HepG2 (cell line): ENCODE measurements around the gene EEFSEC. TPM values are rescaled to one million over a fixed set of nuclear protein-coding genes. Genes with fewer than 3 reads are reported as not detected.

Source experiments
- ATAC-seq: fragments of 200-7000 bp; cut with Tn5 transposase; 3 replicates; pipeline ENCODE4 v1.9.1; 2020; ENCODE audit warnings: mild to moderate bottlenecking, moderate library complexity
- BruUV-seq: library from RNA; stranded (reverse); fragments of 400-500 nt; replicated peaks from 2 replicates; lab custom pipeline; 2021; lab: Mats Ljungman, UMichigan
- CTCF ChIA-PET: fragments of 300-600 bp; formaldehyde crosslinking; extraction: SDS; loops from one replicate; lab custom pipeline; 2021; ENCODE audit warnings: low total read pairs, inconsistent platforms, low intra/inter-chr PET ratio; lab: Yijun Ruan, JAX
- POLR2A ChIA-PET: fragments of 350-600 bp; sonication (Branson Sonifier 250); formaldehyde crosslinking; loops from one replicate; lab custom pipeline; 2020; ENCODE audit warnings: antibody characterized with exemption, inconsistent platforms; lab: Yijun Ruan, JAX
- DNase-seq: peaks from one replicate; pipeline ENCODE4 v3.0.0-alpha.2; 2015; ENCODE audit warnings: low spot score
- FAIRE-seq: peaks from 3 replicates; lab custom pipeline; 2011; peaks lifted over from hg19 to GRCh38; lab: Jason Lieb, UNC
- H2AFZ ChIP-seq: one replicate; pipeline ENCODE4 v1.6.1; 2011; ENCODE audit warnings: low read length, inconsistent platforms
- H3K27ac ChIP-seq: fragments of 300-600 bp; 3 replicates; pipeline ENCODE4 v1.8.0; 2011; ENCODE audit warnings: mixed run types, mild to moderate bottlenecking, mixed read lengths, low read length, inconsistent platforms; ENCODE audit not compliant: insufficient read depth; ENCODE audit errors: extremely low read length
- H3K27me3 ChIP-seq, 2 experiments: fragments of 200-600 bp in 1 of 2; 2 replicates in 1 of 2; 3 replicates in 1 of 2; pipeline versions ENCODE4 v1.6.0 to v1.8.0; 2011; ENCODE audit warnings: low read length in 2 of 2, mild to moderate bottlenecking in 2 of 2, moderate library complexity in 2 of 2, inconsistent platforms in 1 of 2; ENCODE audit not compliant: insufficient read depth in 2 of 2, control insufficient read depth in 1 of 2
- H3K36me3 ChIP-seq, 2 experiments: fragments of 200-600 bp in 1 of 2; replicated peaks in 1 of 2; 2 replicates in 1 of 2; 3 replicates in 1 of 2; pipeline versions ENCODE4 v1.5.1 to v1.8.0; 2011; ENCODE audit warnings: low read length in 2 of 2, inconsistent platforms in 1 of 2; ENCODE audit not compliant: insufficient read depth in 2 of 2, control insufficient read depth in 1 of 2
- H3K4me1 ChIP-seq: 2 replicates; pipeline ENCODE4 v1.5.1; 2012; ENCODE audit warnings: low read length, inconsistent platforms; ENCODE audit not compliant: insufficient read depth
- H3K4me2 ChIP-seq: 2 replicates; pipeline ENCODE4 v1.6.0; 2011; ENCODE audit warnings: low read depth, low read length, inconsistent platforms
- H3K4me3 ChIP-seq, 3 experiments: fragments of 200-600 bp in 1 of 3; sonication (generic), shearing (Covaris generic) in 1 of 3; replicated peaks in 1 of 3; 2 replicates each; pipeline ENCODE4 v1.5.1; 2011 to 2016; ENCODE audit warnings: low read length in 3 of 3, inconsistent platforms in 2 of 3, low read depth in 2 of 3, mild to moderate bottlenecking in 2 of 3, control low read depth in 1 of 3, mixed read lengths in 1 of 3; ENCODE audit not compliant: insufficient read depth in 1 of 3
- H3K79me2 ChIP-seq: one replicate; pipeline ENCODE4 v1.6.1; 2011; ENCODE audit warnings: low read length, inconsistent platforms; ENCODE audit not compliant: insufficient read depth
- H3K9ac ChIP-seq: 2 replicates; pipeline ENCODE4 v1.6.0; 2011; ENCODE audit warnings: mild to moderate bottlenecking, low read depth, low read length, inconsistent platforms; ENCODE audit not compliant: insufficient read depth
- H3K9me3 ChIP-seq: 2 replicates; pipeline ENCODE4 v1.5.1; 2012; ENCODE audit warnings: mild to moderate bottlenecking, low read length
- H4K20me1 ChIP-seq: 2 replicates; pipeline ENCODE4 v1.6.0; 2011; ENCODE audit warnings: inconsistent platforms, mild to moderate bottlenecking, low read length, moderate library complexity; ENCODE audit not compliant: insufficient read depth
- CEBPG ChIP-seq: IDR thresholded peaks from 2 replicates; pipeline ENCODE4 v1.6.1; 2016
- PHB2 ChIP-seq: fragments of 450-650 bp; IDR thresholded peaks from 2 replicates; pipeline ENCODE4 v1.6.1; 2018; ENCODE audit not compliant: partially characterized antibody
- SNAI1 ChIP-seq: sonication (generic); formaldehyde crosslinking; IDR thresholded peaks from 2 replicates; pipeline ENCODE4 v1.5.0; 2020; ENCODE audit warnings: mild to moderate bottlenecking, missing genetic modification reagents, borderline replicate concordance
- ZNF124 ChIP-seq: sonication (generic); formaldehyde crosslinking; IDR thresholded peaks from 2 replicates; pipeline ENCODE4 v1.4.0; 2020; ENCODE audit warnings: missing genetic modification reagents
- ZNF333 ChIP-seq: sonication (generic); formaldehyde crosslinking; IDR thresholded peaks from 2 replicates; pipeline ENCODE4 v1.4.0; 2020; ENCODE audit warnings: mild to moderate bottlenecking, missing genetic modification reagents, borderline replicate concordance
- ZNF350 ChIP-seq: sonication (generic); formaldehyde crosslinking; IDR thresholded peaks from 2 replicates; pipeline ENCODE4 v1.4.0; 2020; ENCODE audit warnings: mild to moderate bottlenecking, low read depth, missing genetic modification reagents, borderline replicate concordance
- ZNF878 ChIP-seq: sonication (generic); formaldehyde crosslinking; IDR thresholded peaks from 2 replicates; pipeline ENCODE4 v1.8.1; 2023; ENCODE audit warnings: mild to moderate bottlenecking, missing genetic modification reagents, moderate library complexity
- WGBS: methylation state at CpG from one replicate; pipeline ENCODE4 v1.1.6; 2017; ENCODE audit warnings: low lambda C conversion rate; 5-methylcytosine and 5-hydroxymethylcytosine counted together
- in situ Hi-C: cut with HindIII; loops from 2 replicates; pipeline ENCODE4 v1.10.0; 2017; ENCODE audit warnings: low pct_unique_long_range_greater_than_20kb; ENCODE audit not compliant: extremely low pct_ligation_motif_present
- intact Hi-C: fragments of 100-400 bp; cut with micrococcal nuclease; formaldehyde crosslinking; loops from one replicate; pipeline ENCODE4 v1.10.0; 2022; ENCODE audit not compliant: unreplicated experiment
- polyA plus RNA-seq, 8 experiments: library from polyadenylated mRNA; depleted of rRNA in 3 of 8; stranded (reverse) in 7 of 8; unstranded in 1 of 8; fragments of >200 nt; fragmentation: Illumina TruSeq in 4 of 8; extraction: Trizol in 4 of 8; gene quantifications; 2 replicates each; pipeline versions ENCODE4 v1.2.1 to v1.2.3, GENCODE V29; 2011 to 2016; ENCODE audit warnings: low read depth in 4 of 8, missing spikeins in 1 of 8, mixed read lengths in 1 of 8; ENCODE audit not compliant: insufficient read depth in 1 of 8
- total RNA-seq, 5 experiments: library from RNA; depleted of rRNA; stranded (reverse); fragments of >200 nt; fragmentation: Illumina TruSeq; extraction: Trizol; gene quantifications; 2 replicates each; pipeline ENCODE4 v1.2.3, GENCODE V29; 2016; ENCODE audit warnings: low read depth in 1 of 5
- TF ChIP-seq, protein P1 (sequence below): sonication (generic); formaldehyde crosslinking; IDR thresholded peaks from 2 replicates; pipeline ENCODE4 v1.8.1; 2022; ENCODE audit warnings: low read depth, mild to moderate bottlenecking, missing genetic modification reagents
- TF ChIP-seq, protein P2 (sequence below): sonication (generic); formaldehyde crosslinking; IDR thresholded peaks from 2 replicates; pipeline ENCODE4 v1.8.0; 2023; ENCODE audit warnings: mild to moderate bottlenecking, missing genetic modification reagents
- TF ChIP-seq, protein P3 (sequence below): sonication (generic); formaldehyde crosslinking; conservative IDR thresholded peaks from 2 replicates; pipeline ENCODE4 v1.5.0; 2020; ENCODE audit warnings: missing genetic modification reagents

Gene EEFSEC
- total and polyA plus RNA-seq, 2 of the 13 experiments (the other 11 are each of a cell fraction or from before 2014, with no cell fraction given) = 6.4 to 24.2 TPM

DNA sequence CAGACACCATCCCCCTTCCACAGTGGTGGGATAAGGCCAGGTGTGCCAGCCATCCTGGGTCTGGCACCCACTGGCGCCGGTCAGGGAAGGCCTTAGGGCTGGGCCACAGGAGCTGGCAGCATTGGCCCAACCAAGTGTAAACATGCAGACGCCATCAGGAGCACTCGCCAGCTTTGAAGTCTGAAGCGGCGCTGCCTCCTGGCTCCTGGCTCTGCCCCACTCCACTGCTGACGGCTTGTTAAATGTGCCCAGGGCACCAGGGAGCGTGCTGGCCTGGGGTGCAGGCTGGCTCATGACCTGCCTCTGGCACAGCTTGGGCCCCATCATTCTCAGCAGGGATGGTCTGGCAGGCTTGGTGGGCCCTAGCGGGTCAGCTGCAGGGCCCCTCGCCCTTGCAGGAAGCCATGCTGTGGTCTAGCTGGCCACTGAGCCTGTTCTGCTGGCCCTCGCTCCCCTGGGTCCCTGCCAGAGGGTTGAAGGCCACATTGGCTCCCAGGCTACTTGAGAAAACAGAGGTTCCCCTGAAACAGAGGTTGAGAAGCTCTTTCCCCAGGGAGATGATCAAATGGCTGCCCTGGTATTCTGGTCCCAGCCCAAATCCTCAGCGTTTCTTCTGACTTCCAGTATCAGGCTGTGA is 196.8 kb downstream of the EEFSEC start:
- no peak for TF ChIP-seq ZNF878 (CRISPR knock-in tag)
- no peak for TF ChIP-seq PHB2
- TF ChIP-seq, protein P1, sequence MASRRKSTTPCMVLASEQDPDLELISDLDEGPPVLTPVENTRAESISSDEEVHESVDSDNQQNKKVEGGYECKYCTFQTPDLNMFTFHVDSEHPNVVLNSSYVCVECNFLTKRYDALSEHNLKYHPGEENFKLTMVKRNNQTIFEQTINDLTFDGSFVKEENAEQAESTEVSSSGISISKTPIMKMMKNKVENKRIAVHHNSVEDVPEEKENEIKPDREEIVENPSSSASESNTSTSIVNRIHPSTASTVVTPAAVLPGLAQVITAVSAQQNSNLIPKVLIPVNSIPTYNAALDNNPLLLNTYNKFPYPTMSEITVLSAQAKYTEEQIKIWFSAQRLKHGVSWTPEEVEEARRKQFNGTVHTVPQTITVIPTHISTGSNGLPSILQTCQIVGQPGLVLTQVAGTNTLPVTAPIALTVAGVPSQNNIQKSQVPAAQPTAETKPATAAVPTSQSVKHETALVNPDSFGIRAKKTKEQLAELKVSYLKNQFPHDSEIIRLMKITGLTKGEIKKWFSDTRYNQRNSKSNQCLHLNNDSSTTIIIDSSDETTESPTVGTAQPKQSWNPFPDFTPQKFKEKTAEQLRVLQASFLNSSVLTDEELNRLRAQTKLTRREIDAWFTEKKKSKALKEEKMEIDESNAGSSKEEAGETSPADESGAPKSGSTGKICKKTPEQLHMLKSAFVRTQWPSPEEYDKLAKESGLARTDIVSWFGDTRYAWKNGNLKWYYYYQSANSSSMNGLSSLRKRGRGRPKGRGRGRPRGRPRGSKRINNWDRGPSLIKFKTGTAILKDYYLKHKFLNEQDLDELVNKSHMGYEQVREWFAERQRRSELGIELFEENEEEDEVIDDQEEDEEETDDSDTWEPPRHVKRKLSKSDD = no peak
- TF ChIP-seq, protein P2, sequence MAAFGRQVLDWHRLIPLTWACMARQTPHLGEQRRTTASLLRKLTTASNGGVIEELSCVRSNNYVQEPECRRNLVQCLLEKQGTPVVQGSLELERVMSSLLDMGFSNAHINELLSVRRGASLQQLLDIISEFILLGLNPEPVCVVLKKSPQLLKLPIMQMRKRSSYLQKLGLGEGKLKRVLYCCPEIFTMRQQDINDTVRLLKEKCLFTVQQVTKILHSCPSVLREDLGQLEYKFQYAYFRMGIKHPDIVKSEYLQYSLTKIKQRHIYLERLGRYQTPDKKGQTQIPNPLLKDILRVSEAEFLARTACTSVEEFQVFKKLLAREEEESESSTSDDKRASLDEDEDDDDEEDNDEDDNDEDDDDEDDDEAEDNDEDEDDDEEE (CRISPR knock-in tag) = no peak
- TF ChIP-seq ZNF350 (CRISPR knock-in tag) = no peak
- no peak for TF ChIP-seq ZNF124 (CRISPR knock-in tag)
- no peak for TF ChIP-seq ZNF333 (CRISPR knock-in tag)
- no peak for TF ChIP-seq CEBPG (CRISPR knock-in tag)
- TF ChIP-seq, protein P3, sequence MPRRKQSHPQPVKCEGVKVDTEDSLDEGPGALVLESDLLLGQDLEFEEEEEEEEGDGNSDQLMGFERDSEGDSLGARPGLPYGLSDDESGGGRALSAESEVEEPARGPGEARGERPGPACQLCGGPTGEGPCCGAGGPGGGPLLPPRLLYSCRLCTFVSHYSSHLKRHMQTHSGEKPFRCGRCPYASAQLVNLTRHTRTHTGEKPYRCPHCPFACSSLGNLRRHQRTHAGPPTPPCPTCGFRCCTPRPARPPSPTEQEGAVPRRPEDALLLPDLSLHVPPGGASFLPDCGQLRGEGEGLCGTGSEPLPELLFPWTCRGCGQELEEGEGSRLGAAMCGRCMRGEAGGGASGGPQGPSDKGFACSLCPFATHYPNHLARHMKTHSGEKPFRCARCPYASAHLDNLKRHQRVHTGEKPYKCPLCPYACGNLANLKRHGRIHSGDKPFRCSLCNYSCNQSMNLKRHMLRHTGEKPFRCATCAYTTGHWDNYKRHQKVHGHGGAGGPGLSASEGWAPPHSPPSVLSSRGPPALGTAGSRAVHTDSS (CRISPR knock-in tag) = no peak
- no peak for TF ChIP-seq SNAI1
- Histone ChIP-seq H3K79me2 (no peaks in the 10 kb centered on the region), H3K9me3 (no peaks in the 10 kb centered on the region), H3K36me3 (peaks cover 4 to 18% of the 10 kb centered on the region in 2 experiments; a peak in 3 of 5 replicates), H3K9ac (no peak overlapping the region), H3K4me2 (no peak overlapping the region), H3K4me1 (peaks cover 53% of the 10 kb centered on the region), H3K27me3 (no peaks in the 10 kb centered on the region), H2AFZ (no peak overlapping the region), H4K20me1 (no peaks in the 10 kb centered on the region), H3K4me3 (no peak overlapping the region), H3K27ac (no peak overlapping the region)
- intact Hi-C loops = no loop called here
- ATAC-seq = no peak
- POLR2A ChIA-PET = no interaction called here
- CTCF ChIA-PET = no interaction called here
- WGBS = 96% methylated on average over 5 of the region's 12 CpGs
- in situ Hi-C loops = no loop called here
- no peak for FAIRE-seq
- no TSS peak for BruUV-seq
- DNase-seq = no peak
